HepG2 (cell line): ENCODE results near the gene ARHGEF10L.

Experiments used
- POLR2A ChIP-seq, 2 experiments: IDR thresholded peaks; 2 replicates each; pipeline ENCODE4 v1.6.1; 2011; ENCODE audit warnings: low read depth in 2 of 2, low read length in 2 of 2, mild to moderate bottlenecking in 1 of 2, moderate library complexity in 1 of 2; ENCODE audit not compliant: insufficient read depth in 1 of 2
- TCF12 ChIP-seq, 2 experiments: fragments of 450-650 bp in 1 of 2; sonication (generic) in 1 of 2; formaldehyde crosslinking in 1 of 2; IDR thresholded peaks; 2 replicates each; pipeline versions ENCODE4 v1.6.1 to v1.8.0; 2017 to 2022; ENCODE audit warnings: antibody characterized with exemption in 1 of 2, mild to moderate bottlenecking in 1 of 2, missing genetic modification reagents in 1 of 2, moderate library complexity in 1 of 2
- TF ChIP-seq, protein P1 (sequence below): IDR thresholded peaks from 2 replicates; pipeline ENCODE4 v1.6.1; 2012; ENCODE audit warnings: inconsistent platforms
- TF ChIP-seq, protein P2 (sequence below): sonication (generic); formaldehyde crosslinking; IDR thresholded peaks from 2 replicates; pipeline ENCODE4 v1.5.0; 2020; ENCODE audit warnings: mild to moderate bottlenecking, missing genetic modification reagents, moderate library complexity

DNA sequence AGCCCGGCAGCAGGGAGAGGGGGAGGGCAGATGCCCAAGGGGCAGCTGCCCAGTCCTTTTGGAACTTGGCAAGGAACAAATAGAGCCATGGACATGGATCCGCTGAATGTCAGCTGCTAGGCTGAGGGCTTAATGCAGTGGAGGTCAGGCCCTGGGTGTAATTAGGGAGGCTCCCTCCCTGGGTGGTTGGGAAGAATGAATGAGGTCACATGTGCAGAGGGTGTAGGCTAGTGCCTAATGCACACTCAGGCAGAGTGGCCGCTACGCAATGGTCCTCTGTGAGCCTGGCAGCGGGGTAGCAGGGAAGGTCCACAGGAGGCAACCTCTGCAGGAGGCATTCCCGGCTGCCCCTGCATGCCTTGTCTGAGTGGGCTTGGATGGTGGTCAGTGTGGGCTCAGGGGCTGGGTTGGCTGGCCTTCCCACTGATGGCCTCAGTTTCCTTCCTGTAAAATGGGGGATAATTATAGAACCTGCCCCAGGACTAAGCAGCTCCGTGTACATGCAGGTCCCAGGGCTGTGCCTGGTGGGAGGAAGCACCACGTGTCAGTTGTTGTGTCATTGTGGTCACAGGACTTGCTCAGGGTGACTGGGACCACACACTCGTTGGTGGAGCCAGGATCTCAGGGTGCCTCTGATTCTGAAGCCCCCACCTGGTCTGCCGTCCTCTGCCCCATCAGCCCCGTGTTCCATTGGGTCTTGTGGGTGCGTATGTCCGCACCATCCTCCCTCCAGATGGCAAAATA is 134.0 kb downstream of the ARHGEF10L start:
- TF ChIP-seq TCF12 (IDR thresholded peaks at IDR 0.05) (no peak), TCF12 (CRISPR knock-in tag; IDR thresholded peaks at IDR 0.05) (no peak), POLR2A (IDR thresholded peaks at IDR 0.05; ENCODE audit: insufficient read depth in 1 of 2, low read depth in 2 of 2, low read length in 2 of 2) (no peak)
- TF ChIP-seq, protein P1, sequence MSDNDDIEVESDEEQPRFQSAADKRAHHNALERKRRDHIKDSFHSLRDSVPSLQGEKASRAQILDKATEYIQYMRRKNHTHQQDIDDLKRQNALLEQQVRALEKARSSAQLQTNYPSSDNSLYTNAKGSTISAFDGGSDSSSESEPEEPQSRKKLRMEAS, result no peak
- TF ChIP-seq, protein P2, sequence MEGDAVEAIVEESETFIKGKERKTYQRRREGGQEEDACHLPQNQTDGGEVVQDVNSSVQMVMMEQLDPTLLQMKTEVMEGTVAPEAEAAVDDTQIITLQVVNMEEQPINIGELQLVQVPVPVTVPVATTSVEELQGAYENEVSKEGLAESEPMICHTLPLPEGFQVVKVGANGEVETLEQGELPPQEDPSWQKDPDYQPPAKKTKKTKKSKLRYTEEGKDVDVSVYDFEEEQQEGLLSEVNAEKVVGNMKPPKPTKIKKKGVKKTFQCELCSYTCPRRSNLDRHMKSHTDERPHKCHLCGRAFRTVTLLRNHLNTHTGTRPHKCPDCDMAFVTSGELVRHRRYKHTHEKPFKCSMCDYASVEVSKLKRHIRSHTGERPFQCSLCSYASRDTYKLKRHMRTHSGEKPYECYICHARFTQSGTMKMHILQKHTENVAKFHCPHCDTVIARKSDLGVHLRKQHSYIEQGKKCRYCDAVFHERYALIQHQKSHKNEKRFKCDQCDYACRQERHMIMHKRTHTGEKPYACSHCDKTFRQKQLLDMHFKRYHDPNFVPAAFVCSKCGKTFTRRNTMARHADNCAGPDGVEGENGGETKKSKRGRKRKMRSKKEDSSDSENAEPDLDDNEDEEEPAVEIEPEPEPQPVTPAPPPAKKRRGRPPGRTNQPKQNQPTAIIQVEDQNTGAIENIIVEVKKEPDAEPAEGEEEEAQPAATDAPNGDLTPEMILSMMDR (CRISPR knock-in tag), result no peak
